ENCODE measurements around the gene OPHN1.

DNA sequence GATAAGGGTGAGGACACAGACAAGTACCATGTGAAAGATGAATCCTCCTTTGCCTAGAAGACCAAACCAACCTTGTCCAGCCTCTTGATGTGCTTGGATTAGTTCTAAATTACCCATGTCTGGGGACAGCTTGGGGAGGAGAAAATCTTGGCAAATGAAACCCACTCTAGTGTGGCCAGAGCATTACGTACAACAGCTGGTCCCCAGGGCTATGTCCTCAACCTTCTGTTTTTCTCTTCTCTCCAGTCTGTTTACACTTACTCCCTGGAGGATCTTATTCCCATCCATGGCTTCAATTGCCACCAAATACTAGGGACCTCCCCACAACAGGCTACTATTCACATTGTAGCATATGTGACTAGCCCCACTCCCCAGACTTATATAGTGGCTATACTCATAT lies 384.5 kb downstream of the OPHN1 start:
- TF ChIP-seq AR (CRISPR knock-in tag; IDR thresholded peaks at IDR 0.05): no peak
- TF ChIP-seq, protein P1, sequence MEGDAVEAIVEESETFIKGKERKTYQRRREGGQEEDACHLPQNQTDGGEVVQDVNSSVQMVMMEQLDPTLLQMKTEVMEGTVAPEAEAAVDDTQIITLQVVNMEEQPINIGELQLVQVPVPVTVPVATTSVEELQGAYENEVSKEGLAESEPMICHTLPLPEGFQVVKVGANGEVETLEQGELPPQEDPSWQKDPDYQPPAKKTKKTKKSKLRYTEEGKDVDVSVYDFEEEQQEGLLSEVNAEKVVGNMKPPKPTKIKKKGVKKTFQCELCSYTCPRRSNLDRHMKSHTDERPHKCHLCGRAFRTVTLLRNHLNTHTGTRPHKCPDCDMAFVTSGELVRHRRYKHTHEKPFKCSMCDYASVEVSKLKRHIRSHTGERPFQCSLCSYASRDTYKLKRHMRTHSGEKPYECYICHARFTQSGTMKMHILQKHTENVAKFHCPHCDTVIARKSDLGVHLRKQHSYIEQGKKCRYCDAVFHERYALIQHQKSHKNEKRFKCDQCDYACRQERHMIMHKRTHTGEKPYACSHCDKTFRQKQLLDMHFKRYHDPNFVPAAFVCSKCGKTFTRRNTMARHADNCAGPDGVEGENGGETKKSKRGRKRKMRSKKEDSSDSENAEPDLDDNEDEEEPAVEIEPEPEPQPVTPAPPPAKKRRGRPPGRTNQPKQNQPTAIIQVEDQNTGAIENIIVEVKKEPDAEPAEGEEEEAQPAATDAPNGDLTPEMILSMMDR (IDR thresholded peaks at IDR 0.05): no peak
